ENCODE results near the gene HOXB5.
A peak's percentile ranks its signal among the peaks of the same experiment; 100 is the strongest.

HOXB5 gene

DNA sequence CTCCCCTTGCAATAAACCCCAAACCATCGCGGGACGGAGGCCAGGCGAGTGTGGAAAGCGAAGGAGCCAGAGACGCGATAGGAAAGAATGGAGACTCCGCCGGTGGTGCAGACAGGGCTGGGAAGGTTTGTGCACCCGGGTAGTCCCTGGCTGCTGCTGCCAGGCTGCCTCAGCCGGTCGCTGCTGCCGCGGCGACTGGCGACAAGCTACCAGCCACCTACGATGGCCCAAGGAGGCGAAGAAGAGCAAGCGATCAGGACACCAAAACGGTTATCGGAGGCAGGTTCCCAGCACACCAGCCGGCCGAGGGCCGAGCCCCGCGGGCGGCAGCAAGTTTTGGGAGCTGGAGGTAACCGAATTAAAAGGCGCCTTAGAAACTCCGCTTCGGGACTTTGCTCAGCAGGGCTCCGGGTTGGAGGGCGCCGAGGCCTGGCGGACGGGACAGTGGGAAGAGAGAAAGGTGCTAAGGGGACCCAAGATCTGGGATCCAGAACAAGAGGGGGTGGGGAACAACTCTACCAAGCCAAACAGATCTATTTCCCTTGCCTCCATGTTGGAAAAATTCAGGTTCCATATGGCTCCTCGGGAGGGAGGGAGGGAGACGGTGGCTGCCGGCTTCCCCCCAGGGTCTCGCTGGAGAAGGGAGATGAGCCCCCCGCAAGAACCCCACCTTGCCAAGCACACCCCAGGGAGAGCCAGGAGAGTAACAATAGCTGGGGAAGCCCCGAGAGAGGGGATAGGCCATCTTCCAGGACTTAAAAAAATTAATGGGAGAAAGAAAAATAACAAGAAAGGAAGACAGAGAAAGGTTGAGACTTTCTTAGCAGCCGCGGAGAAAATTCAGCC lies 38.9 kb downstream of the HOXB5 start:
- Histone ChIP-seq H4K91ac (ENCODE audit: low read depth, low read length) (peak overlapping the region; percentile 53), H2BK5ac (ENCODE audit: low read depth, low read length, poor library complexity) (peak overlapping the region; percentile 50), H3K4me1 (ENCODE audit: control insufficient read depth in 1 of 2, insufficient read depth in 2 of 2, low read length in 2 of 2) (peaks cover 21 to 27% of the 10 kb centered on the region in 2 experiments), H3K79me1 (ENCODE audit: low read length) (peaks cover 14% of the 10 kb centered on the region), H3K36me3 (ENCODE audit: control insufficient read depth in 1 of 2, insufficient read depth in 2 of 2, low read length in 2 of 2) (peaks cover 9 to 14% of the 10 kb centered on the region in 2 experiments), H2BK12ac (ENCODE audit: low read length) (peak overlapping the region; percentile 46), H3K9me3 (ENCODE audit: insufficient read depth, low read depth, low read length) (no peaks in the 10 kb centered on the region), H3K9ac (ENCODE audit: low read length) (peak overlapping the region; percentile 80), H2AK5ac (ENCODE audit: low read length) (peak overlapping the region; percentile 22), H4K12ac (ENCODE audit: low read depth, low read length) (peak overlapping the region; percentile 70), H3K23ac (ENCODE audit: low read length) (no peak overlapping the region), H3K27ac (ENCODE audit: low read depth, low read length) (peak overlapping the region; percentile 32), H4K8ac (ENCODE audit: low read depth, low read length) (peak overlapping the region; percentile 84), H3K4ac (ENCODE audit: low read depth, low read length) (peak overlapping the region; percentile 22), H3K27me3 (ENCODE audit: insufficient read depth, low read length) (no peaks in the 10 kb centered on the region), H3K14ac (ENCODE audit: low read length) (peak overlapping the region; percentile 50), H3K4me2 (ENCODE audit: low read length) (peak overlapping the region; percentile 88), H3K79me2 (ENCODE audit: control insufficient read depth, insufficient read depth, low read length, poor library complexity) (peaks cover 8% of the 10 kb centered on the region), H2BK120ac (ENCODE audit: insufficient read depth, low read length, poor library complexity) (peak overlapping the region; percentile 55), H2AFZ (ENCODE audit: insufficient read depth, low read length, poor library complexity) (peak overlapping the region; percentile 43), H3K4me3 (ENCODE audit: low read depth, low read length) (peak overlapping the region; percentile 64), H3K18ac (ENCODE audit: low read length) (peak overlapping the region; percentile 72)
- DNase-seq, result no peak
- WGBS (ENCODE audit: extremely low coverage, insufficient coverage, insufficient read length), result no CpG with 5 or more reads among the region's 44 CpGs

DNA sequence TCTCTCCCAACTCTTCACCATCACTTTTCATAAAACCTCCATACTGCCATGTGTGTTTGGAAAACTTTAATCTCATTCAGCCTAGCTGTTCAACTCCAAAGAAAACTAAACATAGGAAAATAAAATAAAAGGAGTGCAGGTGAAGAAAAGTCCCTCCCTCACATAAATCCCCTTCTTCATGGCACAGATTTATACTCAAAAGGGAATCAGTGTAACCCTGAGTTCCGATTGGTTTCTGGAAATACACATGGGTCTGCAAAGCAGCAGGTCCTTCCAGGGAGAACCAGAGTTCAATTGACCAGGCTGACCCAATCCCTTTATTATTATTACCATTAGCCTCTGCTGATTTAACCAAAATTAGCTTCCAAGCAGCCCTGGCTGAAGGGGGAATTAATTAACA lies 39.8 kb downstream of the HOXB5 start:
- H3K4me1 ChIP-seq (ENCODE audit: control insufficient read depth in 1 of 2, insufficient read depth in 2 of 2, low read length in 2 of 2), result peaks cover 21 to 27% of the 10 kb centered on the region in 2 experiments
- H3K18ac ChIP-seq (ENCODE audit: low read length), result no peak overlapping the region
- no peak overlapping the region for H2BK120ac ChIP-seq (ENCODE audit: insufficient read depth, low read length, poor library complexity)
- H2BK12ac ChIP-seq (ENCODE audit: low read length), result no peak overlapping the region
- H3K79me1 ChIP-seq (ENCODE audit: low read length), result peaks cover 14% of the 10 kb centered on the region
- H3K23ac ChIP-seq (ENCODE audit: low read length), result no peak overlapping the region
- no peak overlapping the region for H4K12ac ChIP-seq (ENCODE audit: low read depth, low read length)
- no peak overlapping the region for H2AK5ac ChIP-seq (ENCODE audit: low read length)
- no peaks in the 10 kb centered on the region for H3K9me3 ChIP-seq (ENCODE audit: insufficient read depth, low read depth, low read length)
- no peak overlapping the region for H2AFZ ChIP-seq (ENCODE audit: insufficient read depth, low read length, poor library complexity)
- no peak overlapping the region for H3K27ac ChIP-seq (ENCODE audit: low read depth, low read length)
- no peak overlapping the region for H3K4me2 ChIP-seq (ENCODE audit: low read length)
- H3K36me3 ChIP-seq (ENCODE audit: control insufficient read depth in 1 of 2, insufficient read depth in 2 of 2, low read length in 2 of 2), result peaks cover 9 to 14% of the 10 kb centered on the region in 2 experiments
- peaks cover 8% of the 10 kb centered on the region for H3K79me2 ChIP-seq (ENCODE audit: control insufficient read depth, insufficient read depth, low read length, poor library complexity)
- no CpG with 5 or more reads among the region's 1 CpG for WGBS (ENCODE audit: extremely low coverage, insufficient coverage, insufficient read length)
- H3K9ac ChIP-seq (ENCODE audit: low read length), result no peak overlapping the region
- H3K4me3 ChIP-seq (ENCODE audit: low read depth, low read length), result no peak overlapping the region
- no peak overlapping the region for H2BK5ac ChIP-seq (ENCODE audit: low read depth, low read length, poor library complexity)
- H4K91ac ChIP-seq (ENCODE audit: low read depth, low read length), result no peak overlapping the region
- H3K27me3 ChIP-seq (ENCODE audit: insufficient read depth, low read length), result no peaks in the 10 kb centered on the region
- H4K8ac ChIP-seq (ENCODE audit: low read depth, low read length), result no peak overlapping the region
- H3K4ac ChIP-seq (ENCODE audit: low read depth, low read length), result no peak overlapping the region
- DNase-seq, result no peak
- no peak overlapping the region for H3K14ac ChIP-seq (ENCODE audit: low read length)

DNA sequence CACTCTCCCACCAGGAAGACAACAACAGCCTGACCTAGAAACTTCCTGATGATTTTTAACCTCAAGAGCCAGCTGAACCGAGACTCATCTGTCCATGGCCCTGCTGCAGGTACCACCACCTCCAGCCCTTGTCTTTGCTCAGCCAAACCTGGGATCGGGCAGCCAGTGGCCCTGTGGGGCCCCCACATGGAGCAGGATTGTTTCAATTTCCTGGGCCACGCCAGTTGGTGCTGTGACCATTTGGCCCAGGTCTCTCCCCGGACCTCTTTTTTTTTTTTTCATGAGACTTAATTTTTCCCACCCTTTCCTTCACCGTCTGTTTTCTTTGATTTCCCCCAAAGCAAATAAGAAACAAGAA lies 40.4 kb downstream of the HOXB5 start:
- no peak for DNase-seq
- Histone ChIP-seq H3K79me1 (ENCODE audit: low read length) (peaks cover 14% of the 10 kb centered on the region), H3K4ac (ENCODE audit: low read depth, low read length) (no peak overlapping the region), H3K79me2 (ENCODE audit: control insufficient read depth, insufficient read depth, low read length, poor library complexity) (peaks cover 8% of the 10 kb centered on the region), H4K12ac (ENCODE audit: low read depth, low read length) (no peak overlapping the region), H2BK5ac (ENCODE audit: low read depth, low read length, poor library complexity) (no peak overlapping the region), H3K23ac (ENCODE audit: low read length) (no peak overlapping the region), H3K4me3 (ENCODE audit: low read depth, low read length) (no peak overlapping the region), H3K4me2 (ENCODE audit: low read length) (no peak overlapping the region), H3K27ac (ENCODE audit: low read depth, low read length) (no peak overlapping the region), H3K9ac (ENCODE audit: low read length) (no peak overlapping the region), H3K14ac (ENCODE audit: low read length) (no peak overlapping the region), H4K8ac (ENCODE audit: low read depth, low read length) (no peak overlapping the region), H2AK5ac (ENCODE audit: low read length) (no peak overlapping the region), H2AFZ (ENCODE audit: insufficient read depth, low read length, poor library complexity) (no peak overlapping the region), H3K4me1 (ENCODE audit: control insufficient read depth in 1 of 2, insufficient read depth in 2 of 2, low read length in 2 of 2) (peaks cover 20 to 30% of the 10 kb centered on the region in 2 experiments), H2BK12ac (ENCODE audit: low read length) (no peak overlapping the region), H3K18ac (ENCODE audit: low read length) (no peak overlapping the region), H2BK120ac (ENCODE audit: insufficient read depth, low read length, poor library complexity) (no peak overlapping the region), H3K9me3 (ENCODE audit: insufficient read depth, low read depth, low read length) (no peaks in the 10 kb centered on the region), H3K27me3 (ENCODE audit: insufficient read depth, low read length) (no peaks in the 10 kb centered on the region), H3K36me3 (ENCODE audit: control insufficient read depth in 1 of 2, insufficient read depth in 2 of 2, low read length in 2 of 2) (peaks cover 9 to 14% of the 10 kb centered on the region in 2 experiments), H4K91ac (ENCODE audit: low read depth, low read length) (no peak overlapping the region)
- no CpG with 5 or more reads among the region's 5 CpGs for WGBS (ENCODE audit: extremely low coverage, insufficient coverage, insufficient read length)

DNA sequence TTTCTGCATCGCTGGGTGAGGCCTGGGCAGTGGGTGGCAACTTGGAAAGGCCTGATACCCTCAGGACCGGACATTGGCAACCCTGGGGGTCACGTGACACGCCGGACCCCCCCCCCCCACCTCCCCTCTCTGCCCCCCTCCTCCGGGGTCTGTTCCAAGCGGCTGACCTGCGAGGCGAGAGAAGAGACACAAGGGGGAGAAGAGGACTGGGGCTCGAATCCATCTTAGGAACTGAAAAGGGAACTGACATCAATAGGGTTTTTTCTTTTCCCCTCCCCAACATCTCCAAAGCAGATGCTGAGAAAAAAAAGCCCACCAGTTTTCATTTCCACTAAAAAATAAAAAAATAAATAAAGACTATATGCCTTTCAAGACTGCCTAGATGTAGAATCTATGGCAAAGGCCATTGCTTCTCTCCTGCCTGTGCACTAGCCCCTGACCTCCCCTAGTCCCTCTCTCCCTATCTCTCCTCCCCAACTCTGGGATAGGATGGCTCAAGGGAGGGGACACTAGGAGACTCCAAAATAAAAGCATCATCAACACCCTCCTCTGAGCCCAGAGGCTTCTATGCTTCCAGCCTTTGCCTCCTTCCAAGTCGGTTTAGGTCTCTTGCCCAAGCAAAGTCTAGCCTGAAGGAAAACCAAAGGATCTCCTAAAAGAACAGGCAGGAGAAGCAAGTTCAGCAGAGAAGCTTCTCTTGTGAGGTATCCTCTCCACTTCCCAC lies 41.0 kb downstream of the HOXB5 start:
- no peak overlapping the region for H2BK12ac ChIP-seq (ENCODE audit: low read length)
- no peak overlapping the region for H3K14ac ChIP-seq (ENCODE audit: low read length)
- peak overlapping the region; percentile 39 for H4K12ac ChIP-seq (ENCODE audit: low read depth, low read length)
- H4K91ac ChIP-seq (ENCODE audit: low read depth, low read length), result no peak overlapping the region
- no peak for DNase-seq
- H3K4me2 ChIP-seq (ENCODE audit: low read length), result no peak overlapping the region
- no peak overlapping the region for H2BK5ac ChIP-seq (ENCODE audit: low read depth, low read length, poor library complexity)
- peaks cover 20 to 34% of the 10 kb centered on the region in 2 experiments for H3K4me1 ChIP-seq (ENCODE audit: control insufficient read depth in 1 of 2, insufficient read depth in 2 of 2, low read length in 2 of 2)
- peak overlapping the region; percentile 73 for H3K18ac ChIP-seq (ENCODE audit: low read length)
- peaks cover 14% of the 10 kb centered on the region for H3K79me1 ChIP-seq (ENCODE audit: low read length)
- no peak overlapping the region for H3K4ac ChIP-seq (ENCODE audit: low read depth, low read length)
- no peak overlapping the region for H2AFZ ChIP-seq (ENCODE audit: insufficient read depth, low read length, poor library complexity)
- no CpG with 5 or more reads among the region's 11 CpGs for WGBS (ENCODE audit: extremely low coverage, insufficient coverage, insufficient read length)
- H3K9ac ChIP-seq (ENCODE audit: low read length), result no peak overlapping the region
- H2BK120ac ChIP-seq (ENCODE audit: insufficient read depth, low read length, poor library complexity), result no peak overlapping the region
- H3K27me3 ChIP-seq (ENCODE audit: insufficient read depth, low read length), result no peaks in the 10 kb centered on the region
- peaks cover 8% of the 10 kb centered on the region for H3K79me2 ChIP-seq (ENCODE audit: control insufficient read depth, insufficient read depth, low read length, poor library complexity)
- no peaks in the 10 kb centered on the region for H3K9me3 ChIP-seq (ENCODE audit: insufficient read depth, low read depth, low read length)
- H3K4me3 ChIP-seq (ENCODE audit: low read depth, low read length), result no peak overlapping the region
- H3K23ac ChIP-seq (ENCODE audit: low read length), result no peak overlapping the region
- H4K8ac ChIP-seq (ENCODE audit: low read depth, low read length), result no peak overlapping the region
- no peak overlapping the region for H3K27ac ChIP-seq (ENCODE audit: low read depth, low read length)
- no peak overlapping the region for H2AK5ac ChIP-seq (ENCODE audit: low read length)
- peaks cover 9 to 14% of the 10 kb centered on the region in 2 experiments for H3K36me3 ChIP-seq (ENCODE audit: control insufficient read depth in 1 of 2, insufficient read depth in 2 of 2, low read length in 2 of 2)

Measured in trophoblast cell (in vitro differentiated cells and primary cell).